K562 treated with DMSO at 1 percent for 4 hours (cell line): ENCODE data around the gene COP1. TPM values are rescaled to one million over a fixed set of nuclear protein-coding genes. Genes with fewer than 3 reads are reported as not detected.

Experiments
- total RNA-seq: library from RNA; unstranded; fragments of 300-600 nt; gene quantifications from 2 replicates; pipeline ENCODE4 v1.2.3, GENCODE V29; 2022; ENCODE audit not compliant: insufficient read depth

The COP1 gene
- 47.9 and 64.1 TPM in 2 replicates for total RNA-seq

DNA sequence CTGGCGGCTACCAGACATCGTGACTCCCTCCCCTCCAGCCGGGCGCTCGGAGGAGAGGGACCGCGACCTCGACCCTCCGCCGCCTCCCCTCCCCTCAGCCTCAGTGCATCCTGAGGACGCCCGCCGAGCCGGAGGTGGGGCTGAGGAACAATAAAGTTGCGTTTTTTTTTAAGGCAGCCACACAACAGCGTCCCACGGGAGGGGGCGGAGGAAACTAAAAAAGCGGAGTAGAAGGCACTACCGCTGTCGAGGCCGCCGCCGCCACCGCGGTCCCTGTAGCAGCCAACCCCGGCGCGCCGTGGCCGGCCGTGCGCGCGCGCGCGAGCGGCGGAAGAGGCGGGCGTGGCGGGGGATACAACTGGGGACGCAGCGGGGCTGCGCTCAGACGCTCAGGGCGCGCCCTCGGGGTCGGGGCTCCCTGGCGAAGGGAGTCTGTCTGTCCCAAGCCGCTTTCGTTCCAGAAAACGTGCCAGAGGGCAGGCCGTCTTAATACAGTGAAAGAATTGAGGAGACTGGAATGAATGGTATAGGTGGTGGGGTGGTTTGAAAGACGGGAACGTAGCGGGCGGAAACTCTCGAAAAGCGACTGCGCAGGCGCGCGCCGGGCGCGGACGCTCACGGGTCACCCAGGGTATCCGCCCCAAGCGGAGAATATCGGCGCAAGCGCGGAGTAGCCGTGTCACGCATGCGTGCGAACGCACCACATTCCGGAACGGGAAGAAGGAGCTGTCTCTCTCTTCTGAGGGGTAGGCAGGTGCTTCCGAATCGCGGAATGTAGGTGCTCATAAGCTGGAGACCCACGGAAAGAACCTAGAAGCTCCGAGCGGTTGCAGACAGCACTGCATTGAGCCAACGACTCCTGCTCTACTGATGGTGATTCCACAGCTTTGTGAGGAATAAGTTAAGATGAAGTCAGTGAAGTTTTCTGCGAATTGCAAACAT lies at the start of gene COP1:
TSS of gene COP1 (minus strand) at position 326 of the 942 bp plus-strand sequence. CDS start at position 18, 308 bp downstream.

